ENCODE data around the gene CRYBA1. TPM values are rescaled to one million over a fixed set of nuclear protein-coding genes. Genes with fewer than 3 reads are reported as not detected.

Gene CRYBA1
- not detected in 2 replicates for total RNA-seq

GRCh38 chr17:29246628-29247027 is at the start of gene CRYBA1:
Gene CRYBA1 (plus strand): TSS chr17:29246859. CDS start chr17:29246864, 5 bp downstream.

GRCh38 chr17:29293890-29294579 is 47.4 kb downstream of the CRYBA1 start, which contains the start of gene NUFIP2:
Gene NUFIP2 (minus strand): TSS chr17:29294148. CDS start chr17:29294059, 89 bp downstream.

Other genes with a start within 250 kb of the CRYBA1 start
- not detected in 2 replicates for gene SEZ6, start 240.8 kb upstream of the CRYBA1 start, total RNA-seq
- 2.0 TPM in 2 replicates for gene PIPOX, start 203.7 kb upstream of the CRYBA1 start, total RNA-seq
- gene MYO18A, start 66.5 kb upstream of the CRYBA1 start, total RNA-seq: 16.3 and 23.2 TPM in 2 replicates
- gene NUFIP2, start 47.3 kb downstream of the CRYBA1 start, total RNA-seq: 26.1 and 36.4 TPM in 2 replicates
- 44.1 and 51.8 TPM in 2 replicates for gene TAOK1, start 143.5 kb downstream of the CRYBA1 start, total RNA-seq